Left cardiac atrium (tissue), 4 donors: ENCODE results near the gene GIGYF2. TPM values are rescaled to one million over a fixed set of nuclear protein-coding genes. Genes with fewer than 3 reads are reported as not detected.
A peak's percentile ranks its signal among the peaks of the same experiment; 100 is the strongest.
"Not testable (repeated sequence)": the region's sequence is repeated elsewhere in the genome, so short reads cannot be mapped to it uniquely, and the experiment has no call there.

Experiments
- ATAC-seq, 2 donors: fragments of 200-7000 bp; cut with Tn5 transposase; one replicate each; pipeline ENCODE4 v1.9.1; 2020; ENCODE audit warnings: mild to moderate bottlenecking in 2 of 2, moderate library complexity in 2 of 2
- DNase-seq: peaks from one replicate; pipeline ENCODE4 v3.0.0-alpha.2; 2020
- intact Hi-C, 2 donors: fragments of 100-400 bp; cut with DNase I; formaldehyde crosslinking; loops; one replicate each; pipeline versions ENCODE4 v1.14.1 to v1.15.1; 2022 to 2023
- total RNA-seq, 2 donors: library from RNA; stranded (reverse); fragmentation: NEBNext Ultra II Directional; extraction: Animal tissue kit (Norgen Biotek cat#: 25700); gene quantifications; one replicate each; pipeline ENCODE4 v1.2.1, GENCODE V29; 2021
- donor health status: DM: no; HTN: yes; CAD: no.
- donor health status: DM: no; HTN: yes; CAD: no; lungs with severe emphysema.
- donor health status: DM: yes; HTN: yes; CAD: no.
- donor health status: Dilated cardiomyopathy.

GIGYF2 gene
- total RNA-seq, 2 donors from 2014 or later = 53.5 to 57.4 TPM

DNA sequence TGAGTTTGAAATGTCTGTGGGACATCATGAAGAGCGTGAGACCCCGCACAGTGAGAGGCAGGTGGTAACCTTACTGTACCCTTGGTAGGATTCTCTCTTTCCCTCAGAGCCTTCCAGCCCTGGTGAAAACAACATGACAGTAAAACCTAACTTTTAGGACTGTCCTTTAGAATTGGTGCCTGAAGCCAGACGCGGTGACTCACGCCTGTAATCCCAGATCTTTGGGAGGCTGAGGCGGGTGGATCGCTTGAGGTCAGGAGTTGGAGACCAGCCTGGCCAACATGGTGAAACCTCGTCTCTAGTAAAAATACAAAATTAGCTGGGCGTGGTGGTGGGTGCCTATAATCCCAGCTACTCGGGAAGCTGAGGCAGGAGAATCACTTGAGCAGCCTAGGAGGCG lies 154.9 kb downstream of the GIGYF2 start:
- intact Hi-C loops = loop anchor here (5.0 to 10.0 kb wide), 3 partner anchors 203 to 400 kb away; partner anchors contain the start of gene ATG16L1 (in 1 of the 2)
- DNase-seq, ATAC-seq: not testable (repeated sequence)

DNA sequence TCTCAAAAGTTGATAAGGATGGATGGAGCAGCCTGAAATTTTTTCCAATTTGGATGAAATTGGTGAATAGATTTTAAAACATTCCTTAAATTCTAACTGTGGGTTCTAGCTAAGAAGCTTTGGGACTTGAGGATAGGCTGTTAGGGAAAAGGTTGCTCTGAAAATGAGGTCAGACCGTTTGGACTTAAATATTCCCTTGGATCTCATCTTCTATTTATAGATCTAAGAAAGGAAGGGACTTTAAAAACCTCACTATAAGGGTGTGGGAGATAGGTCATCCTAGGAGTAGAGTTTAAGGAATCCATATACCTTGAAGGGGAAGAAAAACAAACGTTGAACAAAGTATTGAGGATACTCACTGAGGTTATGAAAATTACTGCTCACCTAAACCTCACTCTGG lies 155.5 kb downstream of the GIGYF2 start:
- DNase-seq = no peak
- no peak for ATAC-seq
- intact Hi-C loops = loop anchor here (5.0 to 10.0 kb wide), 3 partner anchors 202 to 400 kb away; partner anchors contain the start of gene ATG16L1 (in 1 of the 2)

DNA sequence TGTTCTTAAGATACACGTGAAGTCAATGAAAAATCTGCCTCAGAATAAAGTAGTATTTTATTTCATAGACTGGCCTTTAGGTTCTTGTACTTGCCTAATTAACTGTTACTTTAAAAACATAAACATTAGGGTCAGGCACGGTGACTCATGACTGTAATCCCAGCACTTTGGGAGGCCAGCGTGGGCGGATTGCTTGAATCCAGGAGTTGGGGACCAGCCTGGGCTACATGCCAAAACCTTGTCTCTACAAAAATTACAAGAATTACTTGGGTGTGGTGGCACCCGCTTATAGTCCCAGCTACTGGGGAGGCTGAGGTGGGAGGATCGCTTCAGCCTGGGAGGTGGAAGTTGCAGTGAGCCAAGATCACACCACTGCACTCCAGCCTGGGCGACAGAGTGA lies 157.0 kb downstream of the GIGYF2 start:
- intact Hi-C loops = loop anchor here (5.0 to 10.0 kb wide), 3 partner anchors 201 to 398 kb away; partner anchors contain the start of gene ATG16L1 (in 1 of the 2)
- ATAC-seq = peak in 1 of 2 donors; percentile 42
- DNase-seq = peak; percentile 65

DNA sequence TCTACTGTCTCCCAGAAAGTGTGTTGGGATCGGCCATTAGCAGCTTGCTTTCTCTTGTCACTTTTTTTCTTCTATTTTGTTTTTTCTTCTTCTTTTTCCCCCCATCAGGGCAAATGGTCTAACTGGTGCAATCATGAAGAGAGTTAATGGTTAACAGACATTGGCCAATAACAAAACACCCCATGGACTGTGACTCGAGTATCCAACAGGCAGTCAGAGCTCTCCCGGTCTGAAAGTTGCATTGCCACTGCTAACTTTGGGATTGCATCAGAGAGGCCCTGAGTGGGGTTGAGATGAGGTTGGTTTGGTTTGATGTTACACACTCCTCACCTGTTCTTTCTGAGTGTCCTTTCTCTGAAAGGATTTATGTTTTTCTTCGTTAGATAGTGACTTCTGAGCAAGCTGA lies 160.0 kb downstream of the GIGYF2 start:
- ATAC-seq (no peak), DNase-seq (no peak)
- intact Hi-C loops = loop anchor here (10.0 kb wide), 2 partner anchors 198 to 388 kb away; no protein-coding TSS in a partner anchor

DNA sequence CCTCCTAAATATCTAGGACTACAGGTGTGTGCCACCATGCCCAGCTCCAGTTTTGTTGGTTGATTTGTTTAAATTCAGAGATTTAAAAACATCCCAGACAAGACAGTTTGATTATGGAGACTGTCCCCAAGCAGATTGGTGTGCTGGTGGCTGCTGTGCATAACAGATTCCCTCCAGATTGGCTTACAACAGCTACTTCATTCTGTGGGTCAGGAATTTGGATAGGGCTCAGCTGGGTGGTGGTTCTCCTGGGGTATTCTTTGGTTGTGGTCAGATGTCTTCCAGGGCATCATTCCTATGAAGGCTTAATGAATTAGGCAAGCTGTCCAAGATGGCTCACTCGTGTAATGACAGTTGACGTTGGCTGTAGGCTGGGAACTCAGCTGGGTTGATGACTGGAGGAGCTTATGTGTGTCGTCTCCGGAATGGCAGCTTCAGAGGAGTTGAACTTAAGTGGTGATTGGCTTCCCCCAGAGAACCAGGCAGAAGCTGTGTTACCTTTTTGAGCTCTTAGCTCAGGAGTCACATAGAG lies 162.3 kb downstream of the GIGYF2 start:
- ATAC-seq (no peak), DNase-seq (no peak)
- intact Hi-C loops = loop anchor here (10.0 kb wide), 2 partner anchors 195 to 385 kb away; no protein-coding TSS in a partner anchor

DNA sequence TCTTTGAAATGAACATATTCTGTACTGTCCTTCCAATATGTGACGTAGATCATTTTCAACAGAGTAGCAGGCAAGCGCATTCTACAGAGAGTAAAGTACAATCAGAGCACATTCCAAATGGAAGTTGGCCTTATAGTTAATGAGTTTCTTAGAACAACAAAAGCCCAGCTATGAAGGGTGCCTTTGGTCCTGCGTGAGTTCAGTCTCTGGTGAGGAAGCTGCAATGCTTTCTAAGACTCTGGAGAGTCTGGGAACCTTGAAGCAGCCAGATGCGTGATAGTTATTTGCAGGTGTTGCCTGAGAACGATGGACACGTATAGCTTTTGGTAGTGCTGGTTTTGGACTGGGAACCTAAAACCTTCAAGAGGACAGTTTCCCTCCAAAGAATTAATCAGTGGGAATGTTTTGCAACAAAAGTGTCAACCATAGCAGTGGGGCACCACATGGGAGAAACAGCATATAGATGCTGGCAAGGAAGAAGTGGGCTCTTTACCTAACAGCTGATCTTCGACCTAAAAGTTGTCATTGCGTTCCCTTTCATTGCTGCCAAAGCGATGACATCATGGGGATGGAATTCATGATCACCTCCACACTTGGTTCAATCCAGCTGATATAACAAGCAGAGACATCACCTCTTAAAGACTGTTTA lies 163.6 kb downstream of the GIGYF2 start:
- DNase-seq = no peak
- intact Hi-C loops = no loop called here
- no peak for ATAC-seq

DNA sequence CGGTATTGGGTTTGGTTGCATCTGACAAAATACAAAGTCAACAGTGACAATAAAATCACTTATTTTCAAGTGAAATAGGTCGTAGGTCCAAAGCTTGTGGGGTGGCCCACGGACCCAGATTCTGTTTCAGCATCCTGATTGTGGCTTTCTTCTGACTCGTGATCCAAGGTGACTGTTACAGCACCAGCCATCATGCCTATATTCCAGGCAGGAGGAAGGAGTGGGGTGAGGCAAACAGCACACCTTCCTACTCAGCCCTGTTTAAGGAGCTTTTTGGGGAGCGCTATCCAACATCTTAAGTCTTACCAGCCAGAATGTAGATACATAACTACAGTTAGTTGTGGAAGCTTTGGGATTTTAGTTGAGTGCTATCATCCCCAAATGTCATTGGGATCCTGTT lies 164.2 kb downstream of the GIGYF2 start:
- intact Hi-C loops = no loop called here
- ATAC-seq = no peak
- DNase-seq = no peak

DNA sequence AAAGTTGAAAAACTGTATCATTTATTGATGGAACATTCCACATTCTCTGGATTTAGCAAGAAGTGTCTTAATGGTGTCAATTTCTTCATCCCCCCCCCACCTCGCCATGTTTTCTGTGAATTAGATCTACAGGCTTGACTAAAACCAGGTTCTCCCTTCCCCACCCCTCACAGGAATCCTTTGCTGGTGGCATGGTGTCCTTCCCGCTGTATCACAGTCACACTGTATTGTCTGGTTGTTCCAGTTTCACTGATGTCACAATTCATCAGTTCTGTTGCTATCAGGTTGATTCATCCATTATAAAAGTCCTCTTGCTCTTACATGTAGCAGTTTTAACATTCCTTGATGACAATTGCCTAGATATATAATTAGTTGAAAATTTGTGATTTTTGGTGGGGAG lies 166.9 kb downstream of the GIGYF2 start:
- intact Hi-C loops = no loop called here
- ATAC-seq = no peak
- no peak for DNase-seq

DNA sequence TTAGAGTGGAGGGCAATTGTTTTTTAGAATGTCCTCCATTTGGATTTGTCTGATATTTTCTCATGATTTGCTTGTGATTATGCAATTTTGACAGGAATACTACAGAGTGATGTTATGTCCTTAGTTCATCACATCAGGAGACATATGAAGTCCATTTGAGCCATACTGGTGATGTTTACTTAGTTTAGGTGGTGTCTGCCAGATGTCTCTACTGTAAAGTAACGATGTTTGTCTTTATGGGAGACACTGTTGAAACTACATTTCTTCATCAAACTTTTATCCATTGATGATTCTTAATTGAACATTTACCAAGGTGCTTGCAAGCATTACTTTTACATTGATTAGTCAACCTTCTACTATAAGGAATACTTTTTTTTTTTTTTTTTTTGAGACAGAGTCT lies 168.0 kb downstream of the GIGYF2 start:
- ATAC-seq = no peak
- DNase-seq = no peak
- intact Hi-C loops = no loop called here

DNA sequence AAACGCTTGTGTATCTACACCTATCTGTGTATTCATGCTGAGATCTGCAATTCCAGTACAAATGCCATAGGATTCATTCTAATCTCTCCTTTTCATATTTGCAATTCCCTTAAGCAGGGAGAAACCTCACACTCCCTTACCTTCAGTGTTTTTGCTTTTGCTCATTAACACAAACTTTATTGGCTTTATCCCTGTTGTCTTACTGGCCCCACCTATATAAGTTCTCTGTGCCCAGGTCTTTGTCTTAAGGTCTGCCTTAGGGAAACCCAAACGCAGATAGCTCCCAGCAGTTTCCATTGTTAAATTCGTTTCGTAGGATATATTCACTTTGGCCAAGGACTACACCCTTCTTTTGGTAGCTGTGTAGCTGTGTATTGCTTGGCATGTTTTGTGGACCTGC lies 169.0 kb downstream of the GIGYF2 start:
- DNase-seq (no peak), ATAC-seq (no peak)
- intact Hi-C loops = no loop called here

DNA sequence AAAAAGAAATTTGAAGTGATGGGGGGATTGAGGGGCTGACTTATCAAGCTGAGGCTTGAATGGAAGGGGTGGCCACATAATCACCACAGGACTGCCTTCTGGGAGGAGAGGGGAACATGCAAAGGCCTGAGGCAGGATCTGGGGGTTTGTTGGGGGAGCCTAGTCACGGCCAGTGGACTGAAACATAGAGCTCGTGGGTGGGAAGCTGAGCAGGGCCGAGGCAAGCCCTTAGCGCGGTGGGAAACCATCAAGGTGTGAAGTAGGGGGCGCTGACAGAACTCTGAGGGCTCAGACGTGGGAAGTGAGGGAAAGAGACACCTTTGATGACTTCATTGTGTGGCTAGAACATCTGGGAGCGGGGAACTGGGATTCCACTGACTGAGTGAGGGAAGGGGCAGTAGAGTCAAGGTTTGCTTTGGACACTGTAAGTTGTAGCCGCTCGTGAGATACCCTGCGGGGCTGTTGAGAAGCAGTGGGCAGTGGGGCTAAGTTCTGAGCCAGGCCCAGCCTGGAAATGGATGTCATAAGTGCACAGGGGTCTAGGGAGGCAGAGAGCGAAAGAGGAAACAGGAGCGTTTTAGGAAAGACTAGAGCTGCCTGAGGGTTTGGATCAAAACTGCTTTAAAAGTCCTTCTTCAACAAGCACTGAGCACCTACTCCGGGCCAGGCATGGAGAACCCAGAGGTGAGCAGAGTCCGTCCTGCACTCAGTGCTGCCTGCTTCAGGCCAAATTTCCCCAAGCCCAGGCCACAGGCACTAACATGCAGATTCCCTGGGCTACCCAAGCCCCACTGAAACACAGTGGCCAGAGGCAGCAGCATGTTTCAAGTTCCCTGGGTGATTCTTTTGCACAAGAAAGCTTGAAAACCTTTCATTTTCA lies 172.2 kb downstream of the GIGYF2 start:
- intact Hi-C loops = loop anchor here in 1 of 2 donors (10.0 kb wide), 1 partner anchor 185 kb away; no protein-coding TSS in a partner anchor
- DNase-seq (no peak), ATAC-seq (no peak)

DNA sequence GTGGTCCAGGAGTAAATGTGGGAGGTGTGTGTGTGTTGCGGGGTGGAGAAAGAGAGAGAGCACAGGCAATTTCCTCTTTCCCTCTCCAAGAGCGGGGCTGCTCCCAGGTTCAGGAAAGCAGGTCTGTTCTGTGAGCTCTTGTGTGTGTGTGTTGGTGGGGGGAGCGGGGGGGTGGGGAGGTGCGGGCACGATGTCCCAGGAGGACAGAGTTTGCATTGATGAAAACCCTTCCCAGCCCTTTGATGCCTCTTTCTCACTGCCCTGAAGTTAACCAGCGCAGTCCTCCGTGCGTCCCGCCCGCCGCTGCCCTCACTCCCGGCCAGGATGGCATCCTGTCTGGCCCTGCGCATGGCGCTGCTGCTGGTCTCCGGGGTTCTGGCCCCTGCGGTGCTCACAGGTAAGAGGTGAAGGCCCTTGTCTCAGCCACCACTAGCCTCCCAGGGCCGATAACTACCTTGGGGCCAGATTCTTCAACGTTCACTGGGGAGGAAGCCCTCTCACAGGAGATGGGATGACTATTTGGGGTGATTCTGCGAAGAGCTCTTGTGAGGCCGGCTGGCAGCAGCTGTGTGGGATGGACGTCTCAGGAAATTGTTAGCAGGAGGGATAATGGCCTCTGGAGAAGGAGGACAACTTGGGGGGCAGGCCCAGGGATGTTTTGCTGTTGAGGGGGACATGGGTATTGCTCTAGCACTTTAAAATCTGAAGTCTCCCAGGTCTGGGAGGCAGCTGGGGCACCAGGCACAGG lies 173.1 kb downstream of the GIGYF2 start, which contains the start of gene SNORC:
TSS of gene SNORC (plus strand) at position 247 of the 748 bp plus-strand sequence. CDS start at position 325, 78 bp downstream.
- intact Hi-C loops = loop anchor here in 1 of 2 donors (10.0 kb wide), 1 partner anchor 185 kb away; no protein-coding TSS in a partner anchor
- no peak for ATAC-seq
- no peak for DNase-seq

DNA sequence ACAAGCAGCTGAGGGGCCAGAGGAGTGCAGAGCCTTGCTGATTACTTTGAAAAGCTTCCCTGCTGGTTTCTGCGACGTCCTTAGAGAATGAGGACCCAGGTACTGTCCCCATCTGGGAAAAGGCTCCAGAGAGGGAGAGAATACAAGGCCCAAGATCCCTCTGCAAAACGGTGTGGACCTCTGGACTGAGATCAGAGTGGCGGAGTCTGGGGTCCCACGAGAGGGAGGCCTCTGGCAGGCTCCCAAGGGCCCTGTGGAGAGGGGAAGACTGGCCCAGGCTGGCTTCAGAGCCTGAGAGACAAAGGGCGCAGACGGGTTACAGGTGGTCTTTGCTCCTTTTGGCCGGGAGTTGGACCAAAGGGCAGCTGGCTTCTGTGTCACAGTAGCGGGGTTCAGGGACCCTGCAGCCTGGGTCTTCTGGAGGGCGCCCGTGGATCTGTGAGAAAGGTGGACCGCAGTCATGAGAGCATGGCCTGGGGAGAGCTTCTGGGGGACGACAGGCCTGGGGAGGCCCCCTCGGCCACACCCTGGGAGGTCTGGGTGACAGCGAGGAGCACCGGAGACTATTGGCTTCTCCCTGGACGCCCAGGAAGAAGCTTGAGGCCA lies 173.7 kb downstream of the GIGYF2 start:
- no peak for ATAC-seq
- intact Hi-C loops = loop anchor here in 1 of 2 donors (10.0 kb wide), 1 partner anchor 184 kb away; no protein-coding TSS in a partner anchor
- no peak for DNase-seq

DNA sequence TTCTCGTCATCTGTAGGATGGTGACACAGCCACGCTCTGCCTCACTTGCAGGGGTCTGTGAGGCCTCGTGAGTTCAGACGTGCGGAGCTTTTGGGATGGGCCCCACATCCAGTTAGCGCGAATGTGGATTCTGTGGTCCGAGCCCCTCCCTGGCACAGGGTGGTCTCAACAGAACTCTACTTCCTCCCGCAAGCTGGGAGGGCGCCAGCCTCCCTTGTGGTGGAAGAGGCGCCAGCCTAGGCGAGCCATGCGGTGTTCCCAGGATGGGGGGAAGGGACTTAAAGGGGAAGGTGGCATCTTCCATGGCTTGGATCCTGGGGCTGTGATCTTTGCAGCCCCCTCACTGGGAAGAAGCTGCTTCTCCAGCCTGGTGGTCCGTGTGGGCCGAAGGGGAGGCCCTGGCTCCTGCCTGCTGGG lies 174.3 kb downstream of the GIGYF2 start:
- ATAC-seq = no peak
- intact Hi-C loops = loop anchor here in 1 of 2 donors (10.0 kb wide), 1 partner anchor 183 kb away; no protein-coding TSS in a partner anchor
- DNase-seq = no peak

DNA sequence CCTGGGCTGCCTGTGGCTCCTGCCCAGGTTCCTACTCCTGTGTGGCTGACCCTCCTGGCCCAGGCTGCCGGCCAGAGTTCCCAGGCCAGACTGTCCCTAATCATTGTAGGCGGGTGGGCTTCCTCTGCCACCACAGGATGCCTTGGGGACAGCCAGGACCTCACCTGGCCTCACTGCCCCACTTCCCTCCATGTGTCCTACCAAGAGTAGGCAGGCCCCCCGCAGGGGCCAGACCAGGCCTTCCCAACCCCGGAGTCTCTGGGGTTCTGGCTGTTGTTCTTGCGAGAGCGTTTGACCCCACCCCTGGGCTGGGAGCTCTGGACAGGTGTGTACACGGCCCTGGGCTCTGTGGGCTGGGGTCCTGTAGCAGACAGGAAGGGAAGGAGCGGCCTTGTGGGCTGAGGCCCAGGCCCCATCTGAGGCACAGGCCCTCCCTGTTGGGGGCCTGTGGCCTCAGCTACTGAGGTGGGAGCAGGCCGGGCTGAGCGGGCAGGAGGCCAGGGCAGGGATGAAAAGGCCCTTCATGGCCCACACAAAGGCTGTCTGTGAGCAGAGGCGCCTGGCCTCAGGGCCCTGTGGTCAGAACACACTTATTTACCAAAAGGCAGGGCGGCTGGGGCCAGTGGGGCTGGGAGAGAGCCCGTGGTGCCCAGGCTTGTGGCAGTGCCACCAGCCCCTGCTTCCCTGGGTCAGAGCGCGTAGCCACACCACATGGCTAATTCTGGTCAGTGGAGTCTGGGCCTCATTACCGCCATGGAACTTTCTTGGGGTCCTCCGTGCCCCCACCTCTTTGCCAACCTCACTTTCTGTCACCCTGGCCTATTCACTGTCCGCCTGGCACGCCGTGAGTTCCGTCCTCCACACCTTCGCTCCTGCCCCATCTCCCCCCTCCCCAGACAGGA lies 175.0 kb downstream of the GIGYF2 start:
- ATAC-seq (no peak), DNase-seq (no peak)
- intact Hi-C loops = loop anchor here in 1 of 2 donors (10.0 kb wide), 1 partner anchor 183 kb away; no protein-coding TSS in a partner anchor

DNA sequence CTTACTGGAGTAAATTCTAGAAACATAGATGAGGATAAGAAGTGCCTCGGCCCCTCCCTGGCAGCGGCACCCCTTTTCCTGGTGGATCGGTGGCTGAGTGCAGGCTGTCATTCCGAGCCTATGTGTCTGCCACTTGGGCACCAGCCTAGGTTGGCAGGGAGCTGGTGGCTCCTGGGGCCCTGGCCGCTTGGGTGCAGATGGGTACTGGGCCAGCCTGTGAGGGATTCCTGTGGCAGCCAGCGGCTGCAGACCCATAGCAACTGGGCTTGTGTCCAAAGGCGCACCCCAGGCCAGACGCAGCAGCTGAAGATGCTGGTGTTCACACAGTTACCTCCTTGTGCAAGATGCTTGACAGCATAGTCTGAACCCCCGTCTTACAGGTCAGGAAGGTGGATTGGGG lies 175.7 kb downstream of the GIGYF2 start:
- no peak for DNase-seq
- ATAC-seq = no peak
- intact Hi-C loops = loop anchor here in 1 of 2 donors (10.0 kb wide), 1 partner anchor 182 kb away; no protein-coding TSS in a partner anchor

DNA sequence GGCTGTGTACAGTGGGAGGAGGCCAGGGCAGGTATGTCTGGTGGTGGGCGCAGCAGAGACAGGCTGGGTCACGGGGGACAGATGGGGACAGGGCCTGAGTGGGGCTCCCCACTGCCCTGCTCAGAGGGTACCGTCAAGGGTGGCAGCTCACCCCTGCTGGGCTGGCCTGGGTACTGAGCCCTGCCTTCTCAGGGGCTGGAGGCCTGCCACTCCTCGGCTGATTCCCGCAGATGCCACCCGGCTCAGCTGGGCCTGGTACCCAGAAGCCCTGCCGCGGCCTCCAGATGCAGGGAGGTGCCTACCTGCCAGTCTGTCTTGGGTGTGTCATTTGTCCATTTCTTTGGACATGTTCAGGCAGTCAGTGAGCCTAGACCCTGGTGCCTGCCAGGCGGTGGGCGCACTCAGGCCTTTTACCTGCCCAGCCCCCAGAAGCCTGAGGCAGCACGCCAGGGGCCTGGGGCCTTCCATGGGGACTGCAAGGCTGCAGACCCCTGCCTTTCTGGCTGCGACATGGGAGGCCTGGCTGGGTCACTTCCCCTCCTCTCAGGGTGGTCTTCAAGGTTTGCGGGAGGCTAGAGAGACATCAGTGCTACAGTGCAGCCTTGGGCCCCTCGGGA lies 176.3 kb downstream of the GIGYF2 start:
- no peak for ATAC-seq
- intact Hi-C loops = loop anchor here in 1 of 2 donors (10.0 kb wide), 1 partner anchor 181 kb away; no protein-coding TSS in a partner anchor
- DNase-seq = no peak
